Heart right ventricle (tissue), 16 donors: ENCODE measurements around the gene PLCH1. TPM values are rescaled to one million over a fixed set of nuclear protein-coding genes. Genes with fewer than 3 reads are reported as not detected.

Experiments
- ATAC-seq, 8 donors: fragments of 200-7000 bp; cut with Tn5 transposase; one replicate each; pipeline ENCODE4 v1.9.1; 2020; ENCODE audit warnings: mild to moderate bottlenecking in 8 of 8, moderate library complexity in 8 of 8, moderate number of reproducible peaks in 1 of 8
- DNase-seq, 2 donors: peaks; one replicate each; pipeline ENCODE4 v3.0.0-alpha.2; 2020
- H3K27ac ChIP-seq, 10 donors: fragments of 200-600 bp; sonication (generic) in 2 of 10; one replicate each; pipeline versions ENCODE4 v1.5.0 to v1.8.0; 2020 to 2022; ENCODE audit warnings: mild to moderate bottlenecking in 3 of 10
- H3K27me3 ChIP-seq, 7 donors: fragments of 200-600 bp; one replicate each; pipeline ENCODE4 v1.8.0; 2021 to 2022; ENCODE audit warnings: mild to moderate bottlenecking in 2 of 7
- H3K36me3 ChIP-seq, 9 donors: fragments of 200-600 bp; sonication (generic) in 1 of 9; one replicate each; pipeline versions ENCODE4 v1.5.0 to v1.8.0; 2020 to 2022; ENCODE audit warnings: mild to moderate bottlenecking in 2 of 9
- H3K4me1 ChIP-seq, 9 donors: fragments of 200-600 bp; sonication (generic) in 1 of 9; one replicate each; pipeline versions ENCODE4 v1.5.0 to v1.8.0; 2020 to 2022; ENCODE audit warnings: mild to moderate bottlenecking in 4 of 9
- H3K4me3 ChIP-seq, 10 donors: fragments of 200-600 bp; sonication (generic) in 2 of 10; one replicate each; pipeline versions ENCODE4 v1.5.0 to v1.8.0; 2020 to 2022; ENCODE audit warnings: mild to moderate bottlenecking in 7 of 10, moderate library complexity in 2 of 10
- H3K9me3 ChIP-seq, 11 donors: fragments of 200-600 bp in 10 of 11; sonication (generic) in 2 of 11; one replicate each; pipeline versions ENCODE4 v1.5.0 to v1.8.0; 2013 to 2022; ENCODE audit warnings: mild to moderate bottlenecking in 2 of 11, control low read depth in 1 of 11, moderate library complexity in 1 of 11
- WGBS, 2 donors: extraction: QIAGEN DNeasy Blood & Tissue Kit; methylation state at CpG; one replicate each; pipeline ENCODE4 v1.1.7; 2013; ENCODE audit warnings: inconsistent platforms in 1 of 2; 5-methylcytosine and 5-hydroxymethylcytosine counted together
- intact Hi-C, 10 donors: fragments of 100-400 bp; cut with DNase I; formaldehyde crosslinking; loops; one replicate each; pipeline versions ENCODE4 v1.11.1 to v1.14.2; 2022
- polyA plus RNA-seq, 2 donors: library from polyadenylated mRNA; stranded (reverse); fragments of 200-250 nt; gene quantifications; one replicate each; pipeline ENCODE4 v1.2.3, GENCODE V29; 2013
- total RNA-seq, 10 donors: library from RNA; stranded (reverse); fragmentation: NEBNext Ultra II Directional in 3 of 10; extraction: Animal tissue kit (Norgen Biotek cat#: 25700) in 3 of 10; gene quantifications; one replicate each; pipeline versions ENCODE4 v1.2.1 to v1.2.4, GENCODE V29; 2021 to 2023
- TF ChIP-seq, protein P1 (sequence below), 9 donors: fragments of 200-600 bp; sonication (generic) in 2 of 9; IDR thresholded peaks; one replicate each; pipeline versions ENCODE4 v1.5.0 to v1.8.0; 2021 to 2022; ENCODE audit warnings: antibody characterized with exemption in 9 of 9, mild to moderate bottlenecking in 5 of 9, moderate library complexity in 1 of 9
- donor health status: Arrhythmogenic right ventricular cardiomyopathy.
- donor health status: ischemic (EF 13 %, LVEDD 7.1; RV severe dilation, severe dysfunction).
- donor health status: healthy with polysubstance abuse.
- donor health status: DM: no; HTN: yes; CAD: no.
- donor health status: DM: no; HTN: no; CAD: no.
- donor health status: ischemic (EF 25% LVEDD 6.9; RV normal size, moderate dysfunction).
- donor health status: ischemic (EF 25% LVEDD 5.7; RV mildly dilated, moderate dysfunction).
- donor health status: healthy.
- donor health status: DM: yes; HTN: yes; CAD: no.
- donor health status: Ischemic cardiomyopathy.
- donor health status: ischemic (EF 35%, LVEDD 5.7; RV mildly dilated, moderate dysfunction).
- donor health status: nonischemic (EF 11% LVEDD 7.7; RV severe dilation, severe dysfunction).
- donor health status: DM: yes; HTN: yes; CAD: no.
- donor health status: PGD.
- donor health status: ischemic (EF 29% LVEDD 5.4; RV normal size, mild dysfunction).
- donor health status: nonischemic (EF 23%, LVEDD 6.1; RV moderate dilation, normal function).

Gene PLCH1
- total and polyA plus RNA-seq, 12 donors: 0.13 to 2.1 (median 0.51) TPM

- H3K27ac ChIP-seq: no peak overlapping the region
- H3K4me1 ChIP-seq: peaks cover 0 to 32% (median 15%) of the 10 kb centered on the region in 9 donors
- H3K9me3 ChIP-seq: no peaks in the 10 kb centered on the region
- no peaks in the 10 kb centered on the region for H3K36me3 ChIP-seq
- WGBS, 2 donors: 0% methylated on average over 48 of the region's 48 CpGs
- TF ChIP-seq, protein P1, sequence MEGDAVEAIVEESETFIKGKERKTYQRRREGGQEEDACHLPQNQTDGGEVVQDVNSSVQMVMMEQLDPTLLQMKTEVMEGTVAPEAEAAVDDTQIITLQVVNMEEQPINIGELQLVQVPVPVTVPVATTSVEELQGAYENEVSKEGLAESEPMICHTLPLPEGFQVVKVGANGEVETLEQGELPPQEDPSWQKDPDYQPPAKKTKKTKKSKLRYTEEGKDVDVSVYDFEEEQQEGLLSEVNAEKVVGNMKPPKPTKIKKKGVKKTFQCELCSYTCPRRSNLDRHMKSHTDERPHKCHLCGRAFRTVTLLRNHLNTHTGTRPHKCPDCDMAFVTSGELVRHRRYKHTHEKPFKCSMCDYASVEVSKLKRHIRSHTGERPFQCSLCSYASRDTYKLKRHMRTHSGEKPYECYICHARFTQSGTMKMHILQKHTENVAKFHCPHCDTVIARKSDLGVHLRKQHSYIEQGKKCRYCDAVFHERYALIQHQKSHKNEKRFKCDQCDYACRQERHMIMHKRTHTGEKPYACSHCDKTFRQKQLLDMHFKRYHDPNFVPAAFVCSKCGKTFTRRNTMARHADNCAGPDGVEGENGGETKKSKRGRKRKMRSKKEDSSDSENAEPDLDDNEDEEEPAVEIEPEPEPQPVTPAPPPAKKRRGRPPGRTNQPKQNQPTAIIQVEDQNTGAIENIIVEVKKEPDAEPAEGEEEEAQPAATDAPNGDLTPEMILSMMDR (IDR thresholded peaks at IDR 0.05): no peak
- DNase-seq: peak; percentile 5 to 57
- ATAC-seq: peak; percentile 35 to 79 (median 72)
- H3K27me3 ChIP-seq: peaks cover 0 to 72% (median 46%) of the 10 kb centered on the region in 7 donors
- intact Hi-C loops: loop anchor here in 3 of 10 donors (10.0 kb wide), 3 partner anchors 111 to 131 kb away; partner anchors contain the start of genes GMPS (in 1 of the 3) and SLC33A1 (in 1 of the 3)
- peak overlapping the region; percentile 41 to 75 (median 67) for H3K4me3 ChIP-seq
Measured at GRCh38 chr3:155744010-155744625, 753 bp downstream of the PLCH1 start.

- TF ChIP-seq, protein P1 (IDR thresholded peaks at IDR 0.05): no peak
- H3K27me3 ChIP-seq: peaks cover 0 to 67% (median 49%) of the 10 kb centered on the region in 7 donors
- H3K9me3 ChIP-seq: no peaks in the 10 kb centered on the region
- peak overlapping the region; percentile 41 to 75 (median 67) for H3K4me3 ChIP-seq
- 16 to 18% methylated on average over 8 of the region's 8 CpGs for WGBS, 2 donors
- no peak overlapping the region for H3K27ac ChIP-seq
- DNase-seq (no peak), ATAC-seq (no peak)
- no peaks in the 10 kb centered on the region for H3K36me3 ChIP-seq
- peaks cover 0 to 32% (median 15%) of the 10 kb centered on the region in 9 donors for H3K4me1 ChIP-seq
- intact Hi-C loops: loop anchor here in 3 of 10 donors (10.0 kb wide), 3 partner anchors 111 to 131 kb away; partner anchors contain the start of genes GMPS (in 1 of the 3) and SLC33A1 (in 1 of the 3)
Measured at GRCh38 chr3:155743606-155744005, 1.3 kb downstream of the PLCH1 start.

- TF ChIP-seq, protein P1 (IDR thresholded peaks at IDR 0.05): no peak
- ATAC-seq: no peak
- Histone ChIP-seq H3K9me3 (no peaks in the 10 kb centered on the region), H3K4me1 (peaks cover 0 to 33% (median 15%) of the 10 kb centered on the region in 9 donors), H3K27ac (no peak overlapping the region), H3K36me3 (no peaks in the 10 kb centered on the region), H3K27me3 (peaks cover 0 to 61% (median 49%) of the 10 kb centered on the region in 7 donors), H3K4me3 (no peak overlapping the region)
- WGBS, 2 donors: 89 to 91% methylated on average over 5 of the region's 5 CpGs
- DNase-seq: no peak
- intact Hi-C loops: loop anchor here in 3 of 10 donors (10.0 kb wide), 3 partner anchors 112 to 132 kb away; partner anchors contain the start of genes GMPS (in 1 of the 3) and SLC33A1 (in 1 of the 3)
Measured at GRCh38 chr3:155742349-155742965, 2.4 kb downstream of the PLCH1 start.

DNA sequence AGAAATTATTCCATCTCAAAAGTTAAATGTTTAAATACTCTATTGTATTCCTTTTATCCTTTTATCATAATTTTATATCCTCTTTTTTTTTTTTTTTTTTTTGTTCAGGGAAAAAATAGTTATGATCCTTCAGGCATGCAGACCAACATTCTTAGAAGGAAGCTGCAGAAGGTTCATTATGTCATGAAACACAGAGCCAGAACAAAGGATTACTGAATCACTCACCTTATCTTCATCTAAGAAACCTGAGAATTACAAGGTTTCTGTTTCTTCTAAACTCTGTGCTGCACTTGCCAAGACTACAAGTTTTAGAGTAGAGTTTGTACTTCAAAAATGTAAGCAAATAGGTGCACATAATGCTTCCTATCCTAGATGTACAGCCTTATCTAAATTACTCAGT lies 3.3 kb downstream of the PLCH1 start:
- DNase-seq (no peak), ATAC-seq (no peak)
- intact Hi-C loops: loop anchor here in 3 of 10 donors (10.0 kb wide), 3 partner anchors 113 to 133 kb away; partner anchors contain the start of genes GMPS (in 1 of the 3) and SLC33A1 (in 1 of the 3)
- Histone ChIP-seq H3K4me3 (no peak overlapping the region), H3K27me3 (peaks cover 0 to 57% (median 49%) of the 10 kb centered on the region in 7 donors), H3K9me3 (no peaks in the 10 kb centered on the region), H3K27ac (no peak overlapping the region), H3K4me1 (peaks cover 0 to 33% (median 15%) of the 10 kb centered on the region in 9 donors), H3K36me3 (no peaks in the 10 kb centered on the region)
- TF ChIP-seq, protein P1 (IDR thresholded peaks at IDR 0.05): no peak
